VCaP (cell line): Measurements from ENCODE around the gene SMR3B.

Source experiments
- H3K27ac ChIP-seq: fragments of 450-650 bp; 2 replicates; pipeline ENCODE4 v1.5.1; 2017
- CTCF ChIP-seq: fragments of 450-650 bp; conservative IDR thresholded peaks from 2 replicates; pipeline ENCODE4 v1.5.1; 2017; ENCODE audit warnings: mild to moderate bottlenecking, moderate library complexity

Gene SMR3B

DNA sequence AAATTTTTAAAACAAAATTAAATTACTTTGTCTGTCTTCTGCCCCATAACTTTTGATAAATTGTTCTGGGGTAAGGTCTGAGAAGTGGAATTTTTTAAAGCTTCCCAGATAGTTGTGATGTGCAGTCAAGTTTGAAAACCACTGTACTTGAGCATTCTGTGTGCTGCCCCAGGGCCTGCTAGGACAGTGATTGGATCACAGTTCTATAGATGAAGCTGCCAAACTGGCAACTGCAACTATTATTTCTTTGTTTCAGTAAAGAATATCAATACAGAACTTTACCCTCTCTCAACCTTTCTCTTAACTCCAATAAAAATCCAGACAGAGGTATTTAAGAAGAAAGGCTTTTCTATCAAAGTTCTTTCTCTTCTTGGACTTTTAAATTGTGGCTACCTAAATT, 14.6 kb downstream of the SMR3B start, which contains the start of gene OPRPN:
TSS of gene OPRPN (plus strand) at position 361 of the 400 bp plus-strand sequence. CDS start 1,346 bp downstream, outside the sequence.
- TF ChIP-seq CTCF = no peak
- no peak within 1 kb of the TSS for H3K27ac ChIP-seq

DNA sequence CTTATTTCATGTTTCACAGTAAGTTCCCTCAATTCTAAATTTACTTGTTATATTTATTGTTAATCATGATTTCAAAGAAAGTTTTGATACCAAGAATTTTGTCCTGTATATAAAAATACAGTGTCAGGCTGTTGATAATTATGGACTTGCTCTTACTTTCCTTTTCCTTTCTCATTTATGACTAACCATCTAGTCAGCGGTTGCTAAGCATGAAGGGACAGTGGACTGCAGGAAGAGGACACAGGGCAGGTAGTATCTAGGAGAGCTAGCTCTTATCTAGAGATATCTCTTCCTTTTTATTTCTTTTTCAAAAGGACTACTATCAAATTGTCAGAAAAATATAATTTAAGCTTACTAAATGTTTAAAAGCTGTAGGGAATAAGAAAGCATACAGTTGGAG, 16.4 kb downstream of the SMR3B start:
- TF ChIP-seq CTCF = no peak
- H3K27ac ChIP-seq = no peak overlapping the region

- TF ChIP-seq CTCF = no peak
Measured at GRCh38 chr4:70402762-70403161, 19.8 kb downstream of the SMR3B start.

GRCh38 chr4:70405765-70406164, 22.8 kb downstream of the SMR3B start:
- peak overlapping the region; percentile 86 for H3K27ac ChIP-seq
- no peak for TF ChIP-seq CTCF

More at GRCh38 chr4:70402762-70403161, 19.8 kb downstream of the SMR3B start:
- H3K27ac ChIP-seq = no peak overlapping the region

GRCh38 chr4:70425306-70425705, 42.4 kb downstream of the SMR3B start:
- no peak for TF ChIP-seq CTCF
- no peak overlapping the region for H3K27ac ChIP-seq

DNA sequence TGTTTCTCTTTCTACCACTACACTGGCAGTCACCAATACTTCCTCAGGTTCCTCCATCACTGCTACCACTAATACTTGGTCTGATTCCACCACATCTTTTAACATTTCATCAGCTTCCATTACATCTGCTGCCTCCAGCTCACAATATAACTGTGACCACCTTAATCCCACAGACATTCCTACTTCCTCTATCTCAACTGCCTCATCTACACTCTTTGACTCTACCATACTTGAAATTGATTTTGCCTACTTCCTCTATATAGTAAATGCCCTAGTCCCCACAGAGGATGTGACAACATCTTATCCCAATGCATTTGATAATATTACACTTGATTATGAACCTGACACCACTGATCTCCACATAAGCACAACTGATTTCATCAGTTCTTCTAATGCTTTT, 43.9 kb downstream of the SMR3B start:
- no peak overlapping the region for H3K27ac ChIP-seq
- TF ChIP-seq CTCF = no peak

- TF ChIP-seq CTCF = no peak
- H3K27ac ChIP-seq = no peak overlapping the region
Measured at GRCh38 chr4:70437197-70437596, 54.3 kb downstream of the SMR3B start.
